ENCODE data around the gene RHBDD2.
"Not testable (repeated sequence)": the region's sequence is repeated elsewhere in the genome, so short reads cannot be mapped to it uniquely, and the experiment has no call there.

The RHBDD2 gene

DNA sequence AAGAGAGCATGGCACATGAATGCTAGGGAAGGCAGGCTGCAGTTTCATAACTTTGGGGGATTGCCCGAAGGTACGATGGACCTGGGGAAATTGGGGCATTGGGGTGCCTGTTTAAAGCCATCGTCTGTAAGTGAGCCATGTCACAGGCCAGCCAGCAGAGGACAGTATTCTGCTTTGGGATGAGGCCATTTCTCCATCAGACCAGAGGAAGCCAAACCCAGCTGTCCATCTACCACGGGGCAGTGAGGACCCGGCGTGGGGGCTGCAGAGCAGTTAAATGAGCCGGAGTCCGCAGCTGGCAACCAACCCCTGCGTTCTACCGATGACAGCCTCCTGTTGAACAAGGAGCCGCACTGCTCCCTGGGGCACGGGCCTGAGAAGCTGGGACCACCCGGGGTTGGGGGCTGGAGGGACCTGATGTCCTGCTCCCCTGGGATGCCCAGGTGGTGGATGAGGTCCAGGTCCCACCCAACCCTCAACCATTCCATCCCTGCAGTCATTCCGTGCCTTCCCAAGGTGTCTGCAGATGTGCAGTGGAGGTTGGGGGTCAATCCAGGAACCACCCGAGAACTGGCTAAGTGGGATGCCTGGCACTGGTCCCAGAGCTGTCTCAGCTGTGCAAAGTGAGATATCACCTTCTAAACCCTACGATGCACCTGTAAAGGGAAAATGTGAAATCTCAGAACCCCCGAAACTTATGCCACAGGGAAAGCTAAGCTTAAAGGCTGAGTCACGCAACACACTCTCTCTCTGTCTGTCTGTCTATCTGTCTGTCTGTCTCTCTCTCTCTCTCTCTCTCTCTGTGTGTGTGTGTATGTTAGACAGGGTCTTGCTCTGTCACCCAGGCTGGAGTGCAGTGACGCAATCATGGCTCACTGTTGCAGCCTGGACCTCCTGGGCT lies 12.1 kb upstream of the RHBDD2 start:
- peak; percentile 67 for DNase-seq (ENCODE audit: low spot score)

- no peak for DNase-seq (ENCODE audit: low spot score)
Measured at GRCh38 chr7:75867390-75867717, 11.5 kb upstream of the RHBDD2 start.

- DNase-seq (ENCODE audit: low spot score): no peak
Measured at GRCh38 chr7:75868153-75868552, 10.7 kb upstream of the RHBDD2 start.

DNA sequence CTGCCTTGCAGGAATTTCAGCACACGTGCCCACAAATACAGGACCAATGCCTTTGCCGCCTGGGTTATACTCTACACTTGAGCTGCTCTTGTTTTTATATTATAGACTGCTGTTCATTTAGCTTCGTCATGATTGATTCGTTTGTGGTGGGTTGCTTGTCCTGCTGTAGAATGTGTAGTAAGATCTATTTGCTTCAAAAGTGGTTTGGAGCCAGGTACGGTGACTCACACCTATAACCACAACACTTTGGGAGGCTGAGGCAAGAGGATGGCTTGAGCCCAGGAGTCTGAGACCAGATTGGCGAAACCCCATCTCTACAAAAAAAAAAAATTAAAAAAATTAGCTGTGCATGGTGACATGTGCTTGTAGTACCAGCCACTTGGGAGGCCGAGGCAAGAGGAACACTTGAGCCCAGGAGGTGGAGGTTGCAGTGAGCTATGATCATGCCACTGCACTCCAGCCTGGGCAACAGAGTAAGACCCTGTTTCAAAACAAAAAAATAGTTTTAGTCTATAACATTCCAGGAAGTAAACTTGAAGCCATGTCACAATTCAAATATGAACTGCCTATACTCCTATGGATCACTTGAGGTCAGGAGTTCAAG lies 9.0 kb upstream of the RHBDD2 start:
- no peak for DNase-seq (ENCODE audit: low spot score)

DNA sequence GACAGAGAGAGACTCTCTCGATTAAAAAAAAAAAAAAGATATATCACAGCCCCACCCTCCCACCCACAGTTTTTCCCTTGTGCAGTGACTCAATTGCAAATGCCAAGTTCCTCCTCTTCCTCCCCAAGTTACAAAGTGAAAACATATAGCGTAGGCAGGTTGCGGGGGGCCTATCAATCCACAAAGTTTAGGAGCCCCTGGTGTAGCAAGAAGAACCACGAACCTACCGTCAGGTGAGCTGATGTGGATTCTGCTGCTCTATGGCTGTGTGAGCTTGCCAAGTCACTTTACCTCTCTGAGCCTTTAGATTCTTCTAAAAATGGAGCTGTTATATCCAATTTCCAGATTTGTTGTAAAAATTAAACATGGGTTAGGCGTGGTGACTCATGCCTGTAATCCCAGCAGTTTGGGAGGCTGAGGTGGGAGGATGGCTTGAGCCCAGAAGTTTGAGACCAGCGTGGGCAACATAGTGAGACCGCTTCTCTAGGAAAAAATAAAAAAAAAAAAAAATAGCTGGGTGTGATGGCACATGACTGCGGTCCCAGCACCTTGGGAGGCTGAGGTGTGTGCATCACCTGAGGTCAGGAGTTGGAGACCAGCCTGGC lies 8.2 kb upstream of the RHBDD2 start:
- no peak for DNase-seq (ENCODE audit: low spot score)

GRCh38 chr7:75872073-75872782 lies 6.6 kb upstream of the RHBDD2 start:
- no peak for DNase-seq (ENCODE audit: low spot score)

DNA sequence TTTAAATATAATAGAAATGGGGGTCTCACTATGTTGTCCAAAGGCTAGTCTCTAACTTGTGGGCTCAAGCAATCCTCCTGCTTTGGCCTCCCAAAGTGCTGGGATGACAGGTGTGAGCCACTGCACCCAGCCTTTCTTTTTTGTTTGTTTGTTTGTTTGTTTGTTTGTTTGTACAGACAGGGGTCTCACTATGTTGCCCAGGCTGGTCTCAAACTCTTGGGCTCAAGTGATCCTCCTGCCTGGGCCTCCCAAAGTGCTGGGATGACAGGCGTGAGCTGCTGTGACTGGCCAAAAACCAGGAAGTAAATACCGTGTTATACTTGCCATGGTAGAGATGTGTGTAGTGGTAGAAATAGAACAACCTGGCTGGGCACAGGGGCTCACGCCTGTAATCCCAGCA lies 4.7 kb upstream of the RHBDD2 start:
- DNase-seq (ENCODE audit: low spot score): not testable (repeated sequence)

- no peak for DNase-seq (ENCODE audit: low spot score)
Measured at GRCh38 chr7:75875113-75876080, 3.4 kb upstream of the RHBDD2 start.

DNA sequence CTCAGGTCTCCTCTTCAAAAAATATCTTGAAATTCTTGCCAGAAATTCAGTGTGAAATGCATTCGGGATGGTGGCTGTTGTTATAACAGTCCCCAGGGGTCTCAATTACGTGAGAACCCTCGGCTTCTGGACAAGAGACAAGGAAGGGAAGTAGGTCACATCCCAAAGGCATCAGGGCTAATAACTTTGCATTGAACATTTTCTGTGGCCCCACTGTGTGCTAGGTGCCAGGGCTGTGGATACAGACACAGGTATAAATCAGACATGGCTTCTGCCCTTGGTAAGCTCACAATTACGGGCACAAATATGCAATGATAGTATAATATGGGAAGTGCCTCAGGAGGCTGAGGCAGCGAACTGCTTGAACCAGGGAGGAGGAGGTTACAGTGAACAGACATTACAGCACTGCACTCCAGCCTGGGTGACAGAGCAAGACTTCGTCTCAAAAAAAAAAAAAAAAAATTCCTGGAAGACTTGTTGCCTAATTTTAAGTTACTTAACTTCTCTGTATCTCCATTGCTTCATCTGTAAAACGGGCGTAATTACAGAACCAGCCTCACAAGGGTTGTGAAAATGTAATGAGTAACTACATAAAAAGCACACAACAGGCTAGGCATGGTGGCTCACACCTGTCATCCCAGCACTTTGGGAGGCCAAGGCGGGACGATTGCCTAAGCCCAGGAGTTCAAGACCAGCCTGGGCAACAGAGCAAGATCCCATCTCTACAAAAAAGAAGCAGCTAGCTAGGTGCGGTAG lies 2.5 kb upstream of the RHBDD2 start:
- no peak for DNase-seq (ENCODE audit: low spot score)

DNA sequence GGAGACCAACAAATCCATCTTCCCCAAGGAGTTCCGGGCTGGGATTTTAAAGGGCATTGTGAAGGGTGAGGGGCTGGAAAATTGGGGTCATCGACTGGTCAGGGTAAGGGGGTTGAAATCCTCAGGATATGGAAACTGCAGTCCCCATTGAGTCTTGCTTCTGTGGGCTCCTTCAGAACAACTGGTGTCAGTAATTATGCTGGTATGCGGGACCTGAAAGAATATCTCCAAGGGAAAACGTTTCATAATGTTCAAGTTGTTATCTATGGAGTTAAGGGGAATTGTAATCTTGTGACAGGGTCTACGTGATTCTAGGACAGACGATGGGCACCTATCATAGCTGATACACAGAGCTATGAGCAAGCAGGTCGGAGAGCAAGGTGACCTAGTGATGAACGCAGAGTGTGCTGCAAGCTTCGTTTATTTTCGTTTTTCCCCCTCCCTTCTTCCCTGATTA lies 494 bp upstream of the RHBDD2 start:
- no peak for DNase-seq (ENCODE audit: low spot score)

- DNase-seq (ENCODE audit: low spot score): no peak
Measured at GRCh38 chr7:75879771-75880184, 944 bp downstream of the RHBDD2 start.

DNA sequence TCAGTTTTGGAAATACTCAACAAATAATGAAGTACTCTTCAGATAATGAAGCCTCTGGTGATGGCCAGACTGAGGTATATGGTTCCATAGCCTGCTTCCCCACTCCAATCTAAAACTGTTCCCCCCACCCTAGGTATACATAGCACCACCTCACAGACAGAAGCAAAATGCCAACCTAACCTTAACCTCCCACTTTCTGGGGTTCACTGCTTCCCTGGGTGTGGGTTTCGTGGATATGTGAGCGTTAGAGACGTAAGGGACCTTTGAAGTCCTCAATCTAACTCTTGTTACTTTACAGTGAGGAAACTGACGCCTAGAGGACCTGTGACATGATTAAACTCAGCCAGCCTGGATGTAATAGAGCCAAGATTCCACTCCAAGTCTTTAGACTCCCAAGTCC lies 1.4 kb downstream of the RHBDD2 start:
- no peak for DNase-seq (ENCODE audit: low spot score)

DNA sequence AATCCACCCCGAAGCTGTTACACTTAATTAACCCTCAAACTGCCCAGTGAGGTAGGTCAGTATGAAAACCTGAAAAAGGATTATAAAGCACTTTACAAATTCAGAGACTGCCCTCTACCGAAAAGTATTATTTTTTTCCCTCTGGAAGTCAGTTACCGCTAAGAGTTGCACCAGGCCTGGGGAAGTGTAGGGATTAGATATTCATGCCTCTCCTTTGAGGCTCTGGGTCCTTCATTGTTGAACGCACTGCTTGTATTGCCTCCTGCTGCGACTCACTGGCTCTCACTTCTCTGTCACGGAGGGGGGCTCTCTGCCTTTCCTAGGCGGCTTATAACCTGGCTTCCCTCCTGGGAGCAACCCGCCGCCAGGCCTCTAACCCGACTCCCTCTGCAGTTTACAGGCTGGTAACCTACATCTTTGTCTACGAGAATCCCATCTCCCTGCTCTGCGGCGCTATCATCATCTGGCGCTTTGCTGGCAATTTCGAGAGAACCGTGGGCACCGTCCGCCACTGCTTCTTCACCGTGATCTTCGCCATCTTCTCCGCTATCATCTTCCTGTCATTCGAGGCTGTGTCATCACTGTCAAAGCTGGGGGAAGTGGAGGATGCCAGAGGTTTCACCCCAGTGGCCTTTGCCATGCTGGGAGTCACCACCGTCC lies 2.7 kb downstream of the RHBDD2 start:
- no peak for DNase-seq (ENCODE audit: low spot score)

GRCh38 chr7:75883265-75883824 lies 4.5 kb downstream of the RHBDD2 start:
- not testable (repeated sequence) for DNase-seq (ENCODE audit: low spot score)

GRCh38 chr7:75884476-75884875 lies 5.6 kb downstream of the RHBDD2 start:
- no peak for DNase-seq (ENCODE audit: low spot score)

GRCh38 chr7:75885036-75885435 lies 6.2 kb downstream of the RHBDD2 start:
- DNase-seq (ENCODE audit: low spot score): no peak

DNA sequence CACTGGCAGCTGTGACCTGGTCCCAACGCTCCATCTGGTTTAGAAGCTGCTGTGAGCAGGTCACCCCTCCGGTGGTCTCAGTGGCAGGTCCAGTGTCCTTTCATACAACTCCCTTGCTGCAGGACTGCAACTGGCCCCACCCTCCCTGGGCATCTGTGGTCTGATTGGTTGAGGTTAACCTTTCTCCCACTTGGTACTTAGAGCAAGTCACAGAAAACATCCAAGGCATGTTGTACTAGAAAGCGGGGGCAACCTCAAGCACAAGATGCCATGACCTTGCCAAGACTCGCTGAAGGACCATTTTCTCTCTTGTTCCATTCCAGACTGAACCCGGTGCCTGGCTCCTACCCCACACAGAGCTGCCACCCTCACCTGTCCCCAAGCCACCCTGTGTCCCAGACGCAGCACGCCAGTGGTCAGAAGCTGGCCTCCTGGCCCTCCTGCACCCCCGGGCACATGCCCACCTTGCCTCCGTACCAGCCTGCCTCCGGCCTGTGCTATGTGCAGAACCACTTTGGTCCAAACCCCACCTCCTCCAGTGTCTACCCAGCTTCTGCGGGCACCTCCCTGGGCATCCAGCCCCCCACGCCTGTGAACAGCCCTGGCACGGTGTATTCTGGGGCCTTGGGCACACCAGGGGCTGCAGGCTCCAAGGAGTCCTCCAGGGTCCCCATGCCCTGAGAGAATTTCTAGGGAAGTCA lies 9.0 kb downstream of the RHBDD2 start:
- DNase-seq (ENCODE audit: low spot score): no peak

DNA sequence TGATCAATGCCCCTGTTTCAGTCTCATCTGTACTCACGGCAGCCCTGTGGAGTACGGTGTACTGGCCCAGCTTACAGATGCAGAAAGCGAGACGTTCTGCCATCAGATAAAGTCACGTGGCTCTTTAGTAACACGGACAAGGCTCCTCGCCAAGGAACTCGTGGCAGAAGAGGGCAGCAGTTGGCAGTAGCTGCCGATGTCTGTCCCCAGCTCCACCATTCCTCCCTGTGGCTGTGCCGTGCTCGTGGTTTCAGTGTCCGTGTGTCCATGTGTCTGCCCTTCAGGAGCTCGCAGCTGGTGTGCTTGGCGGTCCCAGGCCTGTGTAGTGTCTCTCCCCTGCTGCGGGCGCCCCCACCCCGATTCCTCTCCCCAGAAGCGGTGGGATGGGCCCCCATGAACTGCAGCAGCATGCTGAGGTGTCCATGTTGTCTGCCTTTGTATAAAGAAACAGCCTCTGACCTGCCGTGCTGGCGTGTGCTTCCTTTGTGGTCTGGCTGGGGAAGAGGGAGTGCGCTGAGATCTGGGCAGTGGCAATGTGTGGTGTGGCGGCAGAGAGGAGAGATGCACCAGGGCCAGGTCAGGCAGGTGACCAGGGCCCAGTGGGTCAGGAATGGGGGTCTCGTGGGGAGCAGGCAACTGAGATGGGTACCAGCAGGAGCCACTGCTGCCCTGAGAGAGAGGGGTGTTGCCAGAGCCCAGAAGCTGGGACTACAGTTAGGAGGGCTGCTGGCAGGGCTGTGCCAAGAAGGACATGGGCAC lies 9.8 kb downstream of the RHBDD2 start:
- no peak for DNase-seq (ENCODE audit: low spot score)

Data from HuH-7.5 (cell line).